HG03575 (cell line): ENCODE results near the gene HINFP.
"Not testable (repeated sequence)": the region's sequence is repeated elsewhere in the genome, so short reads cannot be mapped to it uniquely, and the experiment has no call there.

ENCODE experiments used
- ATAC-seq: cut with Tn5 transposase; IDR thresholded peaks from one replicate; pipeline ENCODE4 v1.9.1; 2021; ENCODE audit not compliant: unreplicated experiment, insufficient number of reproducible peaks, low FRiP score; ENCODE audit errors: extremely low read depth

The HINFP gene

GRCh38 chr11:119149786-119150275 is 28.5 kb downstream of the HINFP start:
- no peak for ATAC-seq

GRCh38 chr11:119152043-119152442 is 30.7 kb downstream of the HINFP start:
- no peak for ATAC-seq

DNA sequence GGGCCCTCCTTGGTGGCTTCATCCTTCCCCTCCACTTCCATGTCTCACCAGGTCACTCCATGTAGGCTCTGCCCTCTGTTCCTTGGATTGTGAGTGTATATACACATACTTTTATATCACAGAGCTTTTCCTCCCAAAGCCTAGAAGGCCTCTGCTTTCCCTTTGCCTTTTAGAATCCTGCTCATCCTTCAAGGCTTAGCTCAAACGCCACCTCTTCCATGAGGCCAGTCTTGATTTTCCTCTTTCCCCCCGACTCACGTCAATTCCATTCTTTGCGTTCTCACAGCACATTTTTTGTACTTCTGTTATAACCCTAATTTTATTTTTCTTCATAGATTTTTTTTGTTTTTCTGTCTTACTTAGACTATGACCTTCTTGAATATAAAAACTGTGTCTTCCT is 31.2 kb downstream of the HINFP start:
- ATAC-seq = no peak

DNA sequence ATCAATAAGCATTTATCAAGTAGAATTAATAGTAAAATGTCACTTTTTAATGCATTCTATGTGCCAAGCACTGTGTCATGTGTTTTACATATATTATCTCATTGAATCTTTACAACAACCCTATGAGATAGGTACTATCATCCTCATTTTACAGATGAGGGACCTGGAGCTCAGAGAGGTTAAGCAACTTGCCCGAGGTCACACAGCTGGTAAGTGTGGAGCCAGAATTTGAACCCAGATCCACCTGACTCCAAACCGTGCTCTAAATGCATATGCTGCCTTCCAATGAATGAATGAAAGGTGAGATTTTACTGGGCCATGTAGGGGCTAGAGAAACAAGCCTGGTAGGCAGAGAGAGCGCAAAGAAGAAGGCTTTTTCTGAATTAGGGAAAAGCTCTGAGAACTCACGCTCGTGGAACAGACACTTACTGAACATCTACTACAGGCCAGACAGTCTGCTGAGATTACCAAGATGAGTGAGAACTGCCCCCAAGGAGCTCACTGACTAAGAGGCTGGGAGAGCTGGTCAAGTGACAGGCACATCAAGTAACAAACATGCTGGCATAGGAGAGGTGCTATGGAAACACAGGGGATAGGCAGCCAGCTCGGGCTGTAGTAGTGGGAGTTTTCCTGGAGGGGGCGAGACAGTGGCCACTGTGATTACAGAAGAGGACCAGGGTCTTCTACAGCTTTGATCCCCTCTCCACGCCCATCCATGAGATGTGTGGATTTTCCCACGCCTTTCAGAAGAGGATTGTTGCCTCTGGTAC is 31.9 kb downstream of the HINFP start:
- no peak for ATAC-seq

GRCh38 chr11:119154178-119154577 is 32.8 kb downstream of the HINFP start:
- no peak for ATAC-seq

GRCh38 chr11:119155733-119156492 is 34.5 kb downstream of the HINFP start:
- no peak for ATAC-seq

GRCh38 chr11:119156496-119156895 is 35.1 kb downstream of the HINFP start:
- ATAC-seq = no peak

- ATAC-seq = no peak
Measured at GRCh38 chr11:119157063-119157462, 35.7 kb downstream of the HINFP start.

DNA sequence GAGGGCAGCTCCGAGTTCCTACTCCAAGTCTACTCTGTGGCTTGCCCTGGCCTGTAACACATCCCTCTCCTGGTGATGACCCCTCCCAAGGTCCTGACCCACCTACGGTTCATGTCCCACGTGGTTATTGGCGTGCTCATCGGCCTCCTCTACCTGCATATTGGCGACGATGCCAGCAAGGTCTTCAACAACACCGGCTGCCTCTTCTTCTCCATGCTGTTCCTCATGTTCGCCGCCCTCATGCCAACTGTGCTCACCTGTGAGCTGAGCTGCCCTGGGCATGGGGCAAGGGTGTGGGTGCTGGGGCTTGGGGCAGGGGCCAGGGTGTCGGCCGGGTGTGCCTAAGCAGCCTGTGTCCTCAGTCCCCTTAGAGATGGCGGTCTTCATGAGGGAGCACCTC is 37.1 kb downstream of the HINFP start:
- ATAC-seq = no peak

- ATAC-seq = no peak
Measured at GRCh38 chr11:119160151-119160550, 38.8 kb downstream of the HINFP start.

DNA sequence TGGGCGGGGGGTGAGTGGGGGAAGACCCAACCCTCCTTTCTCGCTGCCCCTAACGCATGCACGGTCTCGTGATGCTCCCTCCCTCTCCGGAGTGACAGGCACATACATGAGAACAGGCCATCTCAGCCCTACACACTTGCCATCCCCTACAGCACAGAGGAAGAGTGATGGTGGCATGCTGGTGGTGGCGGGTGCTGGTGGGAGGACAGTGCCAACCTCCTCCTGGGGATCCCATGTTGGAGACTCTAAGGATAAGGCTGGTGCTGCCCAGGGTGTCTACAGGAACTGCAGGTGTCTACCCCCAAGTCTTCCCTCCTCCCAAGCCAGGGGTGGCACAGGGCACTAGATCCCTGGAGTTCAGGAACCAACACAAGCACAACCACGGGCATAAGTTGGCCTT is 40.5 kb downstream of the HINFP start:
- ATAC-seq = no peak

DNA sequence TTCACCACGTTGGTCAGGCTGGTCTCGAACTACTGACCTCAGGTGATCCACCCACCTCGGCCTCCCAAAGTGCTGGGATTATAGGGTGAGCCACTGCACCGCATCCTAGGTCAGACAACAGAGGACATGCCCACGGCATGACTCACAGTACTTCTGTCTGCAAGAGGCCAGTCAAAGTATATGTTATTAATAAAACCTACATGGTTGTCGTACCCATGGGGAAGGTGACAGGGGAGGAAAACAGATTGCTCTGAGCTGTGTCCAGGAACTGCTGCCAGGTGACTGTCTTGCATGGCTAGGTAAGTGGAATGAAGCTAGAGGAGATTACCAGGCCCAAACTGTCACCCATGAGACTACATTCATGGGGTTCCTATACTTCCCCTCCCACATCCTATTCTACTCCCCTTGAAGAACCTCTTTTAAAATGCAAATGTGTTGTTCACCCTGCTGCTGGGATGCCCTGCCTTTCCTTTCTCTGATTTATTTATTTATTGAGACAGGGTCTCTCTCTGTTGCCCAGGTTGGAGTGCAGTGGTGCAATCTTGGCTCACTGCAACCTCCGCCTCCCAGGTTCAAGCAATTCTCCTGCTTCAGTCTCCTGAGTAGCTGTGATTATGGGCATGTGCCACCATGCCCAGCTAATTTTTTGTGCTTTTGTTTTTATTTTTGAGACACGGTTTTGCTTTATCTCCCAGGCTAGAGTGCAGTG is 45.1 kb downstream of the HINFP start:
- ATAC-seq = no peak

- not testable (repeated sequence) for ATAC-seq
Measured at GRCh38 chr11:119167077-119167458, 45.7 kb downstream of the HINFP start.

DNA sequence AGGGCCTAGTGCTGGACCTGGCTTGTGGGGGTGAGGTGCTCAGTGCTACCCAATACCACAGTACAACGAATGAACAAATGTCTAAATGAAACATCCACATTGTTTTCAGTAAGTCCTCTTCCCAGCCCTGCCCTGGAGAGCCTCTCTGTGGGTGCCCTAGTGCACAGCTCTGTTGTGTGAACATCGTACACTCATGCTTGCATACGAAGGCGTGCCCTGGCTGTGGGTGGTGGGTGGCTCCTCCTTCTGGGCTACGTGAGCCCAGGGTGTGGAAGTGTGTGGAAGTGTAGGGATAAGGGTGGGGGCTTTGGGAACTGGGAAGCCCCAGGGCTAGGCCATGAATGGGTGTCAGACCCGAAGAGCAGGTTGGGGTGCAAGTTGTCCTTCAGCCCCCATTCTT is 46.6 kb downstream of the HINFP start:
- no peak for ATAC-seq

DNA sequence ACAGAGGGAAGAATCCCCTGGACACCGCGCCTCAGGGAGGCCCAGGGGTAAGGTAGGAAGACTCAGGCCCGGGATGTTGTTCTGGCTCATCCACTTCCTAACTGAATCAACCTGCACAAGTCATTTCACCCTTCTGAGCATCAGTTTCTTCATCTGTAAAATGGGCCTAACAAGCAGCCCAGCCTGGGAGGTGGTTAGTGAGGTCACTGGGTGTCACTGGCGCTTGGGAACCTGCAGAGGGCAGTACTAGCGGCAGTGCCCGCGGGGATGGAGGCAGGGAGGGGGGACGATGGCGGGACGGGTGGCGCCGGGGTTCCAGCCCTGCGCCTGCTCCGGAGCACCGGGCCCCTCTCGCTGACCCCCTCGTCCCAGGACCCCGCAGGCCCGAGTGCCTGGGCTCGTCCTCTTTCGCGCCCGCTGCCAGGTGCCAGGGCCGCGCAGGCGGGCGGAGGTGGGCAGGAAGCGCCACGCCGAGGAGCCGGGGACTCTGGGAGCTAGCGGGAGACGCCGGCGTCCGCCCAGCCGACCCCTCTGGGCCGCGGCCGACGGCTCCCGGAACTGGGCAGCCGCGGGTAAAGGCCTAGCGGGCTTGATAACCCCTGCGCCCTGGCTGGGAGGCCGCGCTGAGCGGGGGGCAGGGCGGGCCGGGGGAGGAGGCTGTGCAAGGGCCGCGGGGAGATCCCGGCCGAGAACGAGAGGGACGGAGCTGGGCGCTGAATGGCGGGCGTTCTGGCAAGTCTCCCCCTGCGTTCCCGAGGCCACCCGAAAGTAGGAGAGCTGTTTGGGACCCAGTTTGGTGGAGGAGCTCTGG is 47.3 kb downstream of the HINFP start, which contains the start of gene NLRX1:
NLRX1 (plus strand) TSS at position 255 of the 811 bp plus-strand sequence. CDS start 2,679 bp downstream, outside the sequence.
- no peak for ATAC-seq

DNA sequence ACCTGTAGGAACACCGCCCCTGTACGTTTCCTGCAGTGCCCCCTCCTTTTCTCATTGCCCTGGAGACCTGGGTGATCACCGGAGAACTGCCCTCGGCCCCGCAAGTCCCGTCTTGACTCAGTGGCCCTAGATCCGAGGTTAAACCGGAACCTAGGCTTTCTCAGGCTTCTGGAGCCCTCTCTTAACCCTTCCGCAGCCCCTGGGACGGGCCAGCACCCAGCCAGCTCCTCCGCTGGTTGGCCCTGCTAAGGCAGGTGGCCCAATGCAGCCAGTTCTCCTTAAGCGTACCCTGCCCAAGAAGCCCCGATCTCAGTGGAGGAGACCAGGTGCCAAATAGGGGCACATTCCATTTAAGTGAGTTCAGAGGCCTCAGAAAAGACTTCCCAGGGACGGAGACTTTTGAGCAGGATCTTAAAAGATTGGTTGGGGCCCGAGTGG is 47.9 kb downstream of the HINFP start:
- ATAC-seq = no peak

GRCh38 chr11:119172513-119172912 is 51.1 kb downstream of the HINFP start:
- ATAC-seq = no peak

GRCh38 chr11:119173453-119173852 is 52.1 kb downstream of the HINFP start:
- ATAC-seq = no peak
